SH-SY5Y (cell line): Measurements from ENCODE around the gene SEMA4G.

Source experiments
- GATA2 ChIP-seq: IDR thresholded peaks from 2 replicates; pipeline ENCODE4 v1.6.1; 2011; ENCODE audit warnings: mild to moderate bottlenecking, low read depth, low read length
- GATA3 ChIP-seq: IDR thresholded peaks from 2 replicates; pipeline ENCODE4 v1.6.1; 2011; ENCODE audit warnings: low read depth, mild to moderate bottlenecking, low read length, moderate library complexity

SEMA4G gene

DNA sequence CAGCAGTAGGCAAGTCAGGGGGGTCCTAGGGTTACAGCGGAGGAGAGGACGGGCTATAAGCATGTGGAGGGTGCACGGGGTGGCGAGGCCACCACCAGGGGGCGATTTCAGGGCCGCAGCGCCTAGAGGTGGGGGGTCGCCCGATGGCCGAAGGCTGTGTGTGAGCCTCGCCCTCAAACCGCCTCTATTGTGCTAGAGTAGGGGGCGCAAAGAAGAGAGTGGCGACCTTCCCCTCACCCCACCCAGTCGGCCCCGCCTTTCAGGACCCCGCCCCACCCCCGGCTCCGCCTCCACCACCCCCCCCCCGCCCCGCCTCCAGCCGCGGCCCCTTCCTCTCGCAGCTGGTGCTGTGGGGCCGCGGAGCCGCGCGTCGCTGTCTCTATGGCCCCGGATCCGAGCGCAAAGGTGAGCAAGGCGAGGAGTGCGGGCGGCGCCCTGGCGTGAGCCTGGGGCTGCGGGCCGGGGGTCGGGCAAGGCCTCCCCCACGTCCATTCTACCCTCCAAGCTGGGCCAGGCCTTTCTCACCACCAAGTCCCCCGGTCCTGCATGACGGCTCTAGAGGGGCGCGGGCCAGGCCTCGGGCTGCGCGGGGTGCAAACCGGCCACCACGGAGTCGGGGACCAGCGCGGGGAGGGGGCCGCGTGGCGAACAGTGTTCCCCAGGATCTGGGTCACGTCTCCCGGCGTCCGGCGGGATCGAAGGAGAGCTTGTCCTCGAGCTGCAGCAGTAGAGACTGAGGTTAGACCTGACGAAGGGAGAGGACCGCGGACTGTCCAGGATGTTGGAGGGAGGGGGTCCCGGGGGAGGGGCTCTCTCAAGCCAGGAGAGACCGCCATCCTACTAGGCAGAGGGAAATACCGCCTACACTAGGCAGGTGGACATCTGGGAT is at the start of gene SEMA4G:
Gene SEMA4G, plus strand, starts transcription at position 318 of the 889 bp plus-strand sequence. CDS start 3,409 bp downstream, outside the sequence.
- TF ChIP-seq GATA2 (no peak), GATA3 (no peak)

DNA sequence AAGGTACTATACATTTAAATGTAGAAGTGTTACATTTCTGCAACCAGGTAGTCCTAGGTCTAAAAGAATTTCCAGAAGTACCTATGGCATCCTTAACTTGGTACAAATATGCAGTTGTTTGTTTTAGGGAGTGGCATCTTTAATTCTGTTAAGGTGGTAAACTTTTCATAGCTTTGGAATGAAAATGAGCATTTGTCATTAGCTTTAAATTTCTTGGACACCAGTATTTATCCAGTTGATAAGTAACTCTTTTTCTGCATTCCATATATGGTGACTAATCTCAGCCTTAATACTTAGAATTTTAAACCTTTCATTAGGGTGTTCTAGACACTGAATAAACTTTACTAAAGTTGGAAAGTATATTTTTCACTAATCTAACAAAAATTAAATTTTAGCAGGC is 45.7 kb upstream of the SEMA4G start:
- no peak for TF ChIP-seq GATA2
- no peak for TF ChIP-seq GATA3

DNA sequence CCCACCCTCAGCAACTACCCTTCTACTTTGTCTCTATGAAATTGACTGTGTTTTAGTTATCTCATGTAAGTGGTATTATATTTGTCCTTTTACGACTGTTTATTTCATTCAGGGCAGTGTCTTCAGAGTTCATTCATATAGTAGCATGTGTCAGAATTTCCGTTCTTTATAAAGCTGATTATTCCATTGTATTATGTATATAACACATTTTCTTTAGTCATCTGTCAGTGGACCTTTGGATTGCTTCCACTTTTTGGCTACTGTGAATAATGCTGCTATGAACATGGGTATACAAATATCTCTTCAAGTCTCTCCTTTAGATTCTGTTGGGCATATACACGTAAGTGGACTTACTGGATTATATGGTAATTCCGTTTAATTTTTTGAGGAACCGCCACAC is 42.0 kb upstream of the SEMA4G start:
- TF ChIP-seq GATA3 (no peak), GATA2 (no peak)

DNA sequence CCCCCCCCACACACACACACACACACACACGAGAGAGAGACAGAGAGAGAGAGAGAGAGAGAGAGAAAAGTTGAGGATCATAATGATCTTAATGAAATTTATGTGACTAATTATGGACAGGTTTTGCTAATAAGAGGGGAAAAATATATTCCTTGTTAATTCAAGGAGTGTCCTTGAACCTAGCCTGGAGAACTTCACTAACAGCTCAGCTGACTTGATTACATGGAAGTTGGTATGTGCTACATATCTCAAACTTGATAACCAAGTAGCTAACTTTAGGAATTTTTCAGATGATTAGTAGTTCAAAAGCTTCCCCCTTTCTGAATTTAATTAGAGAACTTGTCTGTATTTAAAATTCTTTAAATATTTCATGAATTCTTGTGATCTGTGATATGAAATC is 41.3 kb upstream of the SEMA4G start:
- TF ChIP-seq GATA2: no peak
- no peak for TF ChIP-seq GATA3

DNA sequence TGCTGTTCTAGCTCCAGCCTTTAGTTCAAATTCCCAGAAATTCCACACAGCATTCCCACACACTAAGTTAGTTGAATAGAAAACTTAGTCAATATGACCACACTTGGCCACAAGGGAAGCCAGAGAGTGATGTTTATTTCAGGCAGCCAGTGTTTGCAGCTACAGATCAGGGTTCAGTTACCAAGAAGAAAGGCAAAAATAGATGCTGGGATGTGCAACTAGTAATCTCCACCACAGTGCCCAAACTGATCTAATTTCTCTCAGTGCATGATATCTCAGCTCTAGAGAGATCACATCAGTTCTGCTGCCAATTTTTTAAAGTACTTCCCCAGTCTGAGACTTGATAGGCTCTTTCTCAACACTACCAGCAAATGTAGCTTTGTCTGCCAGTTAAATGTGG is 38.9 kb upstream of the SEMA4G start:
- TF ChIP-seq GATA2 (no peak), GATA3 (no peak)

DNA sequence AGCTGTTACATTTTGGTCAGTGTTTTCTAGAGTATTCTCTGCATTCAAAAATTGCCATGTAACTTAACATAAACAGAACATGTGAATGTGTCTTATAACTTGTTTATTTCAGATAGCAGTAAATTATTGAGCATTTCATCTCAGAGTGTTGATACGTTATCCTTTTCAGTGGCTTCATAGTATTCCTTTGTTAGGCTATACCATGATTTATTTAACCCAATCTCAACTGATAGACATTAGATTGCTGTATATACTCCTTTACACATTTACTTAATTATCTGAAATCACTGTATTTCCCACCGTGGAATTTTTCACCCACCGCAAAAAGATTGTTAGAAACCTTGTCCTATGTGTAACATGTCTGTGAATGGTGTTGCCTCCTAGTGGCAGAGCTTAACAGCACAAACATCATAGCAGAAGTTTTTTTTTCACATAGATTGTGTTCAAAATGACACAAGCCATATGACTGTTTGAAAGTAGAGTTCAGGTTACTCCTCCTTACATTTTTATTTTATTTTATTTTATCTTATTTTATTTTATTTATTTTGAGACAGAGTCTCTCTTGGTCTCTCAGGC is 35.1 kb upstream of the SEMA4G start:
- TF ChIP-seq GATA3 (no peak), GATA2 (no peak)

DNA sequence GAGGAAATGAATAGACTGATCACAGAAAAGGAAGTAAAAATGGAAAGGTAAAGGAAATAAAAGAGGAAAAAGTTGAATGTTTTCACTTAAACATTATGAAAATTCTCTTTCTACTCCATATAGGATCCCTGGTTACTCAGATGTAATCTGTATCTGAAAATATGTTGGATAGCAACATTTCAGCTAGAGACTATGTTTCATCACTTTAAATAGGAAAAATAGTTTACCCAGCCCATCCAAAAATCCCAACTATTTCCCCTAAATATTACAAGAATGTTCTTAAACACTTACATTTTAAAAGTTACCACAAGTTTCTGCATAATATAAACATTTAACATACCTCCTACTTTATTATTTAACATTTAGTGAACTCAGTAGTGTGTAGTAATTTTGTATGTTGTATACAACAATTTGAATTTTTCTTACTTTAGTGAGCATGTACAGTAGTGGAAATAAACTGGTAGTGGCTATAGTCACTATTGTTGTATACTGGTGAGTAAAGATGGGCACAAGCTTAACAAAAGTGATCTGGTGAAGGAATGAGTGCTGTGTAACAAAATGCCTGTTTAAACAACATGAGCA is 29.4 kb upstream of the SEMA4G start:
- TF ChIP-seq GATA2: no peak
- TF ChIP-seq GATA3: no peak

- no peak for TF ChIP-seq GATA2
- no peak for TF ChIP-seq GATA3
Measured at GRCh38 chr10:100942229-100942628, 27.1 kb upstream of the SEMA4G start.

DNA sequence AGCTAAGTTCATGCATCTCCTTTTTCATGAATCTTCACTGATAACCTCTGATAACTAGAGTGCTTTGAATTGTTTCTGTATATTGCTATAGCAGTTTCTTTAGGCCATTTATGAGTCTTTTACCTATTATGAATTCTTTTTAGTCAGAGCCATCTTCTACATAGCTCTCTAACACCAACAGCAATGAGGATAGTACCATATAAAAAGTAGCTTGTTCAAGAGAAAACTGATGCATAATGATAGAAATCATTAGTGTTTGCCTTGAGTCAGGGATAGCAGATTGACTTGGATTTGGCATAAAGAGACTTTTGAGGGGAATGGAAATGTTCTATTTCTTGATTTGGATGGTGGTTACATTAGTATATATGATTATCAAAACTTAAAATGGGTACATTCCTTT is 25.8 kb upstream of the SEMA4G start:
- TF ChIP-seq GATA2: no peak
- TF ChIP-seq GATA3: no peak

GRCh38 chr10:100945754-100946153 is 23.6 kb upstream of the SEMA4G start:
- TF ChIP-seq GATA3 (no peak), GATA2 (no peak)

DNA sequence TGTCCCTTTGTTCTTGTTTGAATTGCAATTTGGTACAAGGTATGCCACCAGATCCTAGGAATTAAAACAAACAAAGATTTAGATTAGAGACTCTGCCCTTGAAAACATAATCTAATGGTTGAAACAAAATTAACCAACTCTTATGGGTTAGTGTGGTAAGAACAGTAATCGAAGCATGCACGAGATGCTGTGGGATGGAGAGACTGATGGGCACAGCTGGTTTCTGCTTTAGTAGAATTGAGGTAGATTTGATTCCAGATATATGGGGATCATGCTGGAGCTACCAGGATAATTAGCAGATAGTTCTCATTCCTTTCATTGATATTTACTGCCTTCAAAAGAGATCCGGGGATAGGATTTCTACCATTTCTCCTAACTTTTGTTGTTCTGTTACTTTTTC is 20.4 kb upstream of the SEMA4G start:
- TF ChIP-seq GATA3: no peak
- TF ChIP-seq GATA2: no peak

DNA sequence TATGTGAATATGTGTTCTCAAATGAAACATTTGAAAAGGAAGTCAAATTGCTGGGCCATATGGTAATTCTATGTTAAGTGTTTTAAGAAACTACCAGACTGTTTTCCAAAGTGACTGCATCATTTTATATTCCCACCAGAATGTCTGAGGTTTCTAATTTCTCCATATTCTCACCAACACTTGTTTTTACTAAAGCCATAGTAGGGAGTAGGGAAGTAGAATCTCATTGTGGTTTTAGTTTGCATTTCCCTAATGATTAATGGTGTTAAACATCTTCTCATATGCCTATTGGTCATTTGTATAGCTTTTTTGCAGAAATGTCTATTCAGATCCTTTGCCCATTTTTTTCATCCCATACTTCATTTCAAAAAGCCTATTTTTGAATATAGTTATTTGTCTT is 9.1 kb upstream of the SEMA4G start:
- TF ChIP-seq GATA2: no peak
- no peak for TF ChIP-seq GATA3

- TF ChIP-seq GATA3: no peak
- TF ChIP-seq GATA2: no peak
Measured at GRCh38 chr10:100962351-100963080, 6.8 kb upstream of the SEMA4G start.

DNA sequence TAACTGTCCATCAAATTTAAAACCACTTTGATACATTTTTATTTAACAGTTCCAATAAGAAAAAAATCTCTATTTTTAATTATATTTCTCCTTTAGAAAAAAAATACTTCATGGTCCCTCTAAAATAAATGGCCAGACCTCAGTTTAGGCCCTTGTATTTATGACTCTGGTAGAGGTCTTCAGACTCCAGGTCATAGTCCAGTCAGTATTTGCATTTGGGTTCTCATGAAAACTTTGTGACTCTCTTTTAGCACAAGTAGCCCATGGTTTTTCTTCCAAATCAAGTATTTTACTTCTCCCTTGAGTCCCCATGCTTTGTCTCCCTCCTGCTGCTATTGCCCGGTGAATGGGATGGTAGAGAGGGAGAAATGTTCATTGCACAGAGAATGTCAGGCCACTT is 5.5 kb upstream of the SEMA4G start:
- no peak for TF ChIP-seq GATA2
- TF ChIP-seq GATA3: no peak
